GM19099 (cell line): Measurements from ENCODE around the gene GMEB2.
A peak's percentile ranks its signal among the peaks of the same experiment; 100 is the strongest.

ENCODE experiments used
- POLR2A ChIP-seq: IDR thresholded peaks from 3 replicates; pipeline ENCODE4 v1.6.1; 2011; ENCODE audit warnings: low read depth; ENCODE audit not compliant: insufficient read length; ENCODE audit errors: extremely low read depth

GMEB2 gene

DNA sequence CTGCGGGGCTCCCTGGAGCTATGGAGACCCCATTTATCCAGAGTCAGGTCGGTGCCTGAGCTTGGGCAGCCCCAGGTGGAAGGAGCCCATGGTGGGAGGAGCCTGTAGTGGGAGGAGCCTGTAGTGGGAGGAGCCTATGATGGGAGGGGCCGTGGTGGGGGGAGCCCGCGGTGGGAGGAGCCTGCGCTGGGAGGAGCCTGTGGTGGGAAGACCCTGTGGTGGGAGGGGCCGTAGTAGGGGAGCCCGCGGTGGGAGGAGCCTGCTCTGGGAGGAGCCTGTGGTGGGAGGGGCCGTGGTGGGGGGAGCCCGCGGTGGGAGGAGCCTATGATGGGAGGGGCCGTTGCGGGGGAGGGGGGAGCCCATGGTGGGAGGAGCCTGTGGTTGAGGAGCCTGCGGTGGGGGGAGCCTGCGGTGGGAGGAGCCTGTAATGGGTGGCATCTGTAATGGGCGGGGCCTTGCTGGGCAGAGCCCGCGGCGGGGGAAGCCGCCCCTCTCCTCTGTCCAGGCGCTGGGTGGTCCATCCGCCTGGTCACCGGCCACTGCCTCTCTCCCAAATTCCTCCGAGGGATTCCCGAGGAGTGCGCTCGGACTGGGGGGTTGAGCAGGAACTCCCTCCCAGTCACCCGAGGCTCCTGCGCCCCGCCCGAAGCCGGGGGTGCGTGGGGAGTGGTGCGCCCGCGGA is 73.5 kb downstream of the GMEB2 start:
- TF ChIP-seq POLR2A: peak; percentile 8

DNA sequence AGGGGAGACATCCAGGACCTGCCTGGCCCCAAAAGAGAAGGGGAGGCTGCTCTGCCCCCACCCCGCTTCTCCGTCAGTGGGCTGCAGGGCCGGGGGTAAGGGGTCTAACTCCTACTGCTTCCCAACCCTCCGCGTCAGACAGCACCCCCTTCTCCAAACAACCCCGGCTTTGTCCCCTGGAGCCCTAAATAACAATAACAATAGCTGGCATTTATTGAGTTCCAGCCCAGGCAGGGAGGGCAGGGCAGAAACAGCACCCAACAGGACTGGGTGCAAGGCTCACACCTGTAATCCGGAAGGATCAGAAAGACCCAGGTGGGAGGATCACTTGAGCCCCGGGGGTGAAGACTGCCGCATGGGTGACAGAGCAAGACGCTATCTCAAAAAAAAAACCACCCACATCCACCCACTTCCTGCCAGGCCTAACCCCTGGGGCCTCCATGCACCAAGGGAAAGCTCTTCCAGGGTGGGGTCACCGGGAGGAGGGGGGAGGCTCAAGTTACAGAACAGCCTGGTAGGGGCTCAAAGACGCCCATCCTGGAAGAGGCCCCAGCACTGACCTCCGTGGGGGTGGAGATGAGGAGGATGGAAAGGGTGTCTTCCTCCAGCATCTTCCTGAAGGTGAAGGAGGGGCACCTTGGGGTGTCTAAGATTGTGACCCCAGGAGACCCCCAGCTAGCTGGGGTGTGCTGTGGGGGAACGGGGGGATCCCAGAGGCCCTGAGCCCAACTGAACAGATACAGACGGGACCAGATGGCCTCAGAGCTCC is 74.2 kb downstream of the GMEB2 start:
- no peak for TF ChIP-seq POLR2A

- TF ChIP-seq POLR2A: no peak
Observed at GRCh38 chr20:63551068-63551467, 75.8 kb downstream of the GMEB2 start.

- TF ChIP-seq POLR2A: no peak
Observed at GRCh38 chr20:63549679-63550282, 77.1 kb downstream of the GMEB2 start.

DNA sequence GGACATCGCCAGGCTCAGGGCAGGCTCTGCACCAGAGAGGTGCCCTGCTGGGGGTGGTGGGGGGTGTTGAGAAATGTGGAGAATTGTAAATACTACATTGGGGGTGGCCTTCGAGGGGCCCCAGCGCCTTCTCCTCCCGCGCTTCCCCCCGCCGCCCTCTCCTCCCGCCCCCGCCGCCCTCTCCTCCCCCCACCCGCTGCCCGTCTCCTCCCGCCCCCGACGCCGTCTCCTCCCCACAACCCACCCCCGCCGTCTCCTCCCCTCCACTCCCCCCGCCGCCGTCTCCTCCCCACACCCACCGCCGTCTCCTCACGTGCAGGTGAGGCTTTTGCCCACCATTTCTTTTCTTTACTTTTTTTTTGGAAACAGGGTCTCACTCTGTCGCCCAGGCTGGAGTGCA is 77.9 kb downstream of the GMEB2 start:
- no peak for TF ChIP-seq POLR2A

- TF ChIP-seq POLR2A: no peak
Observed at GRCh38 chr20:63548542-63548941, 78.4 kb downstream of the GMEB2 start.

GRCh38 chr20:63547725-63548480 is 79.0 kb downstream of the GMEB2 start, which contains the start of gene SRMS:
Gene SRMS, minus strand, starts transcription at chr20:63547749. Its CDS starts 286 bp downstream, at chr20:63547463.
- TF ChIP-seq POLR2A: no peak

GRCh38 chr20:63546956-63547724 is 79.8 kb downstream of the GMEB2 start:
- TF ChIP-seq POLR2A: no peak

GRCh38 chr20:63546256-63546955 is 80.5 kb downstream of the GMEB2 start:
- no peak for TF ChIP-seq POLR2A

DNA sequence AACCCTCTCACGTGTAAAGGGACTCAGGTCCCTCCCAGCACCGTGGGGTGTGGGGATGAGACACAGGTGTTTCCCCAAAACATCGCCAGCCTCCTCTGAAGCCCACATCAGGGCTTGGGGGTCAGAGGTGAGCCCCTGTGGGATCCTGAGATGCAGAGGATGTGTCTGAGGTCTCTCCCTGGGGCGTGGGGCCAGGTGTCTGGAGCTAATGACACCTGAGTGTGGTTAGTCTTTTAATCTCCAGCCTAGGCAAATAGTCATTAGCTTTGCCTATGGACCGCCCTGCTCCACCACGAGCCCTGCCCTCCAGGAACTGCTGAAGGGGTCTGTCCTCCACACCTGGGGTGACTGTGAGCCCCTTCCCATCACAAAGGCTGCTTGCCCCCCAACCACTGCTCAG is 81.1 kb downstream of the GMEB2 start:
- TF ChIP-seq POLR2A: no peak

DNA sequence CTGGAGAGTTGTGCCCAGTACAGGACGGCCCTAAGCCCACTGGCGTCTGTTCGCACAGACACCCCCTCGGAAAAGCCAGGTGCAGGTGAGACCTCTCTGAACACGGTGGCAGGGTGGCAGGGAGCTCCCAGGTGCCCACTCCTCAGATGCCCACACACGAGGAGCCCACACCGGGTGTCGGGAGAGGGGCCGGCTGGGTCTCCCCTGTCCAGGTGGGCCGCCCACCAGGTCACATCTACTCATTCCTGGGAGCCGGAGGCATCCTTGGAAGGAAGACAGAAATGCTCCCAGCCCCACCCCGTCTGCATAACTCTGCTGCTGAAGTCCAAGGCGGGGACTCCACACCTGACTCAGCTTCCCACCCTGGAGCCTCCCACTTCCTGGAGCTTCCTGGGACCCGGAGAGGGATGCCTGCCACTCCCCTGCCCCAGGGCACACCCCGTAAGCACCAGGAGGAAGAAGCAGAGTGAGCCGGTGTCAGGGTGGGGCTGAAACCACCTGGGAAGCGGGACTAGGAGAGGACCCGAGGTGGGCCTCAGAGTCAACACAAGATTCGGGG is 81.9 kb downstream of the GMEB2 start:
- TF ChIP-seq POLR2A: no peak

DNA sequence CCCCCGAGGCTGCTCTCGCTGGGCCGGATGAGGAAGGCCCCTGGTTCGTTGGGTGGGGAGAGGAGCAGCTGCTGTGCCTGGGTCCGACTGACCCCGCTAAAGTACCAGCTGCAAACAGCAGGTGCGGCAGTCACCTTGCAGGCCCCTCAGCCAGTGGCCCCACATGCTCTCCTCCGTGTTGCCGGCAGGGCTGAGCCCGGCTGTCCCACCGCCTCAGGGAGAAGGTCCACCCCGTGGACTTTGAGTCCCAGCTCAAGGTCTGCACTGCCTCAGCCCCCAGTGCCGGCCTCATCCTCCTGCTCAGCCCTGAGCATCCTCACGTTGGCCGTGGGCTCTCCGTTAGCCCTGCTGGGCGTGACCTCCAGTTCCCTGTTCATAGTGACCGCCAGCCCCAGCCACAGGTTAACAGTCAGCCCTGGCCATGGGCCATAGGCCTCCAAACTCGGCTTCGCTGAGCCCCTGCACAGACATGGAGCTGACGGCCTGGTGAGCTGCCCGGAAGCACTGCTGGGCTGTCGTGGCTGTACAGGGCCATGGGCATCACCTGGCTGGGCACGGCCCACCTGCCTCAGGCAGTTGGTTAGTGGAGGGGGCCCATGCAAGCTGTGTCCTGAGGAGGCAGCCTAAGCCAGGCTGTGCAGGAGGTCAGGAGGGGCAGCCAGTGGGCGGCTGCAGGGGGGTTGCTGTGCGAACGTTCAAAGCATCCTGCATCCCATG is 82.5 kb downstream of the GMEB2 start:
- TF ChIP-seq POLR2A: no peak

DNA sequence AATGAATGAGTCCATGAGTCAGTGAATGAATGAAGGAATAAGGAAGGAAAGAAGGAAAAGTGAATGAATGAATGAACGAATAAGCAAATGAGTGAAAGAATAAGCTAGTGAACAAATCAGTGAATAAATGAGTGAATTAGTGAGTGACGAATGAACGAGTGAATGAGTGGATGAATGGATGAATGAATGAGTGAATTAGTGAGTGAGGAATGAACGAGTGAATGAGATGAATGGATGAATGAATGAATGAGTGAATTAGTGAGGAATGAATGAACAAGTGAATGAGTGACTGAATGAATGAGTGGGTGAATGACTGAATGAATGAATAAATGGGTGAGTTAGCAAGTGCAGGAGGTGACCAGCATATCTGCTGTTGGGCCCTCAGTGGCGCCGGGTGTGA is 83.2 kb downstream of the GMEB2 start:
- no peak for TF ChIP-seq POLR2A

DNA sequence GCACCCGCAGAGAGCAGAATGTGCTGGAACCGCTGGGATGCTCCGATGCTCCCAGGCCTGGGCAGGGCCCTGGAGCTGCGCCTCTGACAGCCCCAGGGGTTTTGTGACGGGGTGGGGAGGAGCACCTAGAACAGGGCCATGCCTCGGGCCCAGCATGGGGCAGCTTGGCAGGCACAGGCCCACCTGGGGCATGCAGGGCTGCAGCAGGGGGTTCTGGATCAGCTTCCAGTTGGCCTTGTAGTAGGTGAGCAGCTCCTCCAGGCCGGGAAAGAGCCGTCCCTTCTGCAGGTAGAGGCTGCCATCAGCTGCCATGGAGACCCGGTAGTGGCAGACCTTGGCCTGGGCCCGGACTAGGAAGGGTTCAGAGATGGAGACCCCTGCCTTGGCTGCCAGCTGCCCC is 83.8 kb downstream of the GMEB2 start:
- no peak for TF ChIP-seq POLR2A

DNA sequence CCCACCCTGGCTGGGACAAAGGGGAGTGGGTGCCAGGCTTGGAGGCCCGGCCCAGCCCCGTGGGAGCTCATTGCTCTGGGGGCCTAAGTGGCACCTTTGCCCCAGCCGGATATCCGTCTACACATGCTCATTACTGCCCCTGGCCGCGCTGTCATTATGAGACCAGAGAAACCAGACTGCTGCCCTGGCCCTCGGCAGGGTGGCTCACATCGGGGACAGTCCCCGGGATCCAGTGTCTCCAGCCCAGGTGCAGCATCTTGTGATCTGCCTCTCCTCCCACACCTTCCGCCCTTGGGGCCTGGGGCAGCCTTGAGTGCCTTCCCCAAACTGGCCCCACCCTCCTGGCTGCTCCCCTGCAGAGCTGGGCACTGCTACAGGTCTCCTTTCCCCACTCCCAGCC is 84.2 kb downstream of the GMEB2 start:
- TF ChIP-seq POLR2A: no peak
